ENCODE measurements around the gene GALNT7.

GALNT7 gene

GRCh38 chr4:173161311-173161710, 7.3 kb upstream of the GALNT7 start (continued):
- TF ChIP-seq, protein P1, sequence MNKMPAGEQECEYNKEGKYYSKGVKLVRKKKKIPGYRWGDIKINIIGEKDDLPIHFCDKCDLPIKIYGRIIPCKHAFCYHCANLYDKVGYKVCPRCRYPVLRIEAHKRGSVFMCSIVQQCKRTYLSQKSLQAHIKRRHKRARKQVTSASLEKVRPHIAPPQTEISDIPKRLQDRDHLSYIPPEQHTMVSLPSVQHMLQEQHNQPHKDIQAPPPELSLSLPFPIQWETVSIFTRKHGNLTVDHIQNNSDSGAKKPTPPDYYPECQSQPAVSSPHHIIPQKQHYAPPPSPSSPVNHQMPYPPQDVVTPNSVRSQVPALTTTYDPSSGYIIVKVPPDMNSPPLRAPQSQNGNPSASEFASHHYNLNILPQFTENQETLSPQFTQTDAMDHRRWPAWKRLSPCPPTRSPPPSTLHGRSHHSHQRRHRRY (tag by site-specific recombination; IDR thresholded peaks at IDR 0.05): no peak

GRCh38 chr4:173165706-173166105, 2.9 kb upstream of the GALNT7 start:
- ChIA-PET POLR2A (no interaction called here), CTCF (no interaction called here)
- Histone ChIP-seq H3K4me1 (ENCODE audit: control insufficient read depth, insufficient read depth, low read length) (peaks cover under 1% of the 10 kb centered on the region; the same call in 1 of the 2 replicates), H3K9me3 (ENCODE audit: control insufficient read depth, insufficient read depth, low read depth, low read length) (no peaks in the 10 kb centered on the region), H3K4me3 (ENCODE audit: low read depth, low read length) (no peak overlapping the region), H3K27ac (ENCODE audit: extremely low read depth, low read depth, low read length) (no peak overlapping the region), H3K36me3 (ENCODE audit: control insufficient read depth in 2 of 2, insufficient read depth in 1 of 2, low read length in 2 of 2) (no peaks in the 10 kb centered on the region)
- TF ChIP-seq ZNF501 (tag by site-specific recombination; IDR thresholded peaks at IDR 0.05): no peak
- no peak for TF ChIP-seq GLI2 (tag by site-specific recombination; IDR thresholded peaks at IDR 0.05; ENCODE audit: borderline replicate concordance, low read depth)
- TF ChIP-seq SP2 (tag by site-specific recombination; IDR thresholded peaks at IDR 0.05): no peak
- TF ChIP-seq MZF1 (tag by site-specific recombination; IDR thresholded peaks at IDR 0.05; ENCODE audit: borderline replicate concordance): no peak
- TF ChIP-seq ZNF223 (tag by site-specific recombination; IDR thresholded peaks at IDR 0.05): no peak
- TF ChIP-seq ZNF274 (IDR thresholded peaks at IDR 0.05; ENCODE audit: low read length): no peak
- no peak for TF ChIP-seq ZNF274 (tag by site-specific recombination; IDR thresholded peaks at IDR 0.05; ENCODE audit: borderline replicate concordance)
- no peak for TF ChIP-seq ZNF548 (tag by site-specific recombination; IDR thresholded peaks at IDR 0.05)
- no peak for TF ChIP-seq ZNF391 (tag by site-specific recombination; IDR thresholded peaks at IDR 0.05; ENCODE audit: borderline replicate concordance, low read depth)
- no peak for TF ChIP-seq ZSCAN16 (tag by site-specific recombination; IDR thresholded peaks at IDR 0.05)
- no peak for TF ChIP-seq CTCF (tag by site-specific recombination; IDR thresholded peaks at IDR 0.05)
- no peak for TF ChIP-seq ZNF837 (tag by site-specific recombination; IDR thresholded peaks at IDR 0.05)
- no peak for TF ChIP-seq GLI4 (tag by site-specific recombination; IDR thresholded peaks at IDR 0.05)
- no peak for TF ChIP-seq ELK4 (IDR thresholded peaks at IDR 0.05; ENCODE audit: borderline replicate concordance, low read depth, low read length)
- TF ChIP-seq KLF16 (tag by site-specific recombination; IDR thresholded peaks at IDR 0.05): no peak
- TF ChIP-seq ZNF521 (tag by site-specific recombination; IDR thresholded peaks at IDR 0.05): no peak
- no peak for TF ChIP-seq ZNF157 (tag by site-specific recombination; IDR thresholded peaks at IDR 0.05)
- no peak for TF ChIP-seq ZNF354C (tag by site-specific recombination; IDR thresholded peaks at IDR 0.05; ENCODE audit: borderline replicate concordance, low read depth)
- no peak for TF ChIP-seq ZNF624 (tag by site-specific recombination; IDR thresholded peaks at IDR 0.05)
- TF ChIP-seq FEZF1 (tag by site-specific recombination; IDR thresholded peaks at IDR 0.05): no peak

DNA sequence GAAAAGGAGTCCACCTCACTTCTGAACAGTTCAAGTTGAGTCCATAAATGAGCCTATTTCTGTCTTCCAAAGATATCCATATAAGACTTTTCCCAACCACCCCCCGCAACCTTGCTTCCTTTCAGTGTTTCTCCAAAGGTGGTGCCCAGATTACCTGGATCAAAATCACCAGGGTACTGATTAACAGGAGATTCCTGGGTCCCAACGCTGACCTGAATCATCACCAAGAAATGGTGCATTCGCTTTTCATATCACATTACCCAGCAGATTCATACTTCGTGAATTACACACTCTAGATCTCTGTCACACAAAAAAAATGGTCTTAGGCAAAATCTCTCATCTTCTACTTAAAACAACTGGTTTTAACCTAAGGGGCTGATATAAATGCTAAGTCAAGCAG, 2.1 kb upstream of the GALNT7 start:
- Histone ChIP-seq H3K9me3 (ENCODE audit: control insufficient read depth, insufficient read depth, low read depth, low read length) (no peaks in the 10 kb centered on the region), H3K4me1 (ENCODE audit: control insufficient read depth, insufficient read depth, low read length) (peaks cover 4% of the 10 kb centered on the region), H3K4me3 (ENCODE audit: low read depth, low read length) (no peak overlapping the region), H3K27ac (ENCODE audit: extremely low read depth, low read depth, low read length) (no peak overlapping the region), H3K36me3 (ENCODE audit: control insufficient read depth in 2 of 2, insufficient read depth in 1 of 2, low read length in 2 of 2) (no peaks in the 10 kb centered on the region)
- no peak for TF ChIP-seq SP3 (tag by site-specific recombination; IDR thresholded peaks at IDR 0.05)
- TF ChIP-seq, protein P2, sequence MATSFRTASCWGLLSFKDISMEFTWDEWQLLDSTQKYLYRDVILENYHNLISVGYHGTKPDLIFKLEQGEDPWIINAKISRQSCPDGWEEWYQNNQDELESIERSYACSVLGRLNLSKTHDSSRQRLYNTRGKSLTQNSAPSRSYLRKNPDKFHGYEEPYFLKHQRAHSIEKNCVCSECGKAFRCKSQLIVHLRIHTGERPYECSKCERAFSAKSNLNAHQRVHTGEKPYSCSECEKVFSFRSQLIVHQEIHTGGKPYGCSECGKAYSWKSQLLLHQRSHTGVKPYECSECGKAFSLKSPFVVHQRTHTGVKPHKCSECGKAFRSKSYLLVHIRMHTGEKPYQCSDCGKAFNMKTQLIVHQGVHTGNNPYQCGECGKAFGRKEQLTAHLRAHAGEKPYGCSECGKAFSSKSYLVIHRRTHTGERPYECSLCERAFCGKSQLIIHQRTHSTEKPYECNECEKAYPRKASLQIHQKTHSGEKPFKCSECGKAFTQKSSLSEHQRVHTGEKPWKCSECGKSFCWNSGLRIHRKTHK (tag by site-specific recombination; IDR thresholded peaks at IDR 0.05): no peak
- no peak for TF ChIP-seq SP2 (tag by site-specific recombination; IDR thresholded peaks at IDR 0.05)
- TF ChIP-seq KLF1 (tag by site-specific recombination; IDR thresholded peaks at IDR 0.05): no peak
- no peak for TF ChIP-seq ZNF16 (tag by site-specific recombination; IDR thresholded peaks at IDR 0.05; ENCODE audit: low read depth)
- TF ChIP-seq ZNF549 (tag by site-specific recombination; IDR thresholded peaks at IDR 0.05): no peak
- no peak for TF ChIP-seq ZNF132 (tag by site-specific recombination; IDR thresholded peaks at IDR 0.05; ENCODE audit: borderline replicate concordance)
- no peak for TF ChIP-seq ZSCAN16 (tag by site-specific recombination; IDR thresholded peaks at IDR 0.05)
- no peak for TF ChIP-seq BCL11A (tag by site-specific recombination; IDR thresholded peaks at IDR 0.05; ENCODE audit: low read depth)
- no peak for TF ChIP-seq ZNF140 (tag by site-specific recombination; IDR thresholded peaks at IDR 0.05)
- TF ChIP-seq ZNF354C (tag by site-specific recombination; IDR thresholded peaks at IDR 0.05; ENCODE audit: borderline replicate concordance, low read depth): no peak
- TF ChIP-seq ZNF510 (tag by site-specific recombination; IDR thresholded peaks at IDR 0.05; ENCODE audit: insufficient replicate concordance): no peak
- TF ChIP-seq ZNF112 (tag by site-specific recombination; IDR thresholded peaks at IDR 0.05): no peak
- CTCF ChIA-PET: interaction anchor here (0.9 kb wide), 1 partner anchor 91 kb away, joined by 3 read pairs; no protein-coding TSS in a partner anchor
- POLR2A ChIA-PET: no interaction called here
